HepG2 (cell line): Measurements from ENCODE around the gene PPP1R13L. TPM values are rescaled to one million over a fixed set of nuclear protein-coding genes. Genes with fewer than 3 reads are reported as not detected.

Experiments
- EP300 ChIP-seq, 3 experiments: sonication (generic) in 1 of 3; formaldehyde crosslinking in 1 of 3; IDR thresholded peaks; 2 replicates each; pipeline versions ENCODE4 v1.5.1 to v1.6.1; 2011 to 2020; ENCODE audit warnings: low read depth in 2 of 3, low read length in 2 of 3, borderline replicate concordance in 1 of 3, improper control_type of control experiment in 1 of 3, mild to moderate bottlenecking in 1 of 3, missing genetic modification reagents in 1 of 3, moderate library complexity in 1 of 3
- IKZF4 ChIP-seq: sonication (generic); formaldehyde crosslinking; IDR thresholded peaks from 2 replicates; pipeline ENCODE4 v1.5.1; 2020; ENCODE audit warnings: borderline replicate concordance, mild to moderate bottlenecking, low read depth, missing genetic modification reagents; ENCODE audit errors: not compliant biosample characterization
- MLLT10 ChIP-seq: sonication (generic); formaldehyde crosslinking; IDR thresholded peaks from 2 replicates; pipeline ENCODE4 v1.4.0; 2020; ENCODE audit warnings: missing genetic modification reagents
- MTF1 ChIP-seq: sonication (generic); formaldehyde crosslinking; IDR thresholded peaks from 2 replicates; pipeline ENCODE4 v1.5.0; 2020; ENCODE audit warnings: missing genetic modification reagents
- NR2F2 ChIP-seq: IDR thresholded peaks from 2 replicates; pipeline ENCODE4 v1.6.1; 2012; ENCODE audit warnings: low read depth, inconsistent platforms, borderline replicate concordance
- SIX4 ChIP-seq: sonication (generic); formaldehyde crosslinking; IDR thresholded peaks from 2 replicates; pipeline ENCODE4 v1.4.0; 2020; ENCODE audit warnings: missing genetic modification reagents
- SKIL ChIP-seq: sonication (generic); formaldehyde crosslinking; IDR thresholded peaks from 2 replicates; pipeline ENCODE4 v1.8.0; 2022; ENCODE audit warnings: missing genetic modification reagents, mild to moderate bottlenecking, moderate library complexity, borderline replicate concordance
- ZKSCAN1 ChIP-seq: fragments of 150-350 bp; IDR thresholded peaks from 2 replicates; pipeline ENCODE4 v1.6.1; 2014; ENCODE audit warnings: low read length
- ZNF34 ChIP-seq: sonication (generic); formaldehyde crosslinking; IDR thresholded peaks from 2 replicates; pipeline ENCODE4 v1.4.0; 2020; ENCODE audit warnings: mild to moderate bottlenecking, missing genetic modification reagents, borderline replicate concordance
- ZNF350 ChIP-seq: sonication (generic); formaldehyde crosslinking; IDR thresholded peaks from 2 replicates; pipeline ENCODE4 v1.4.0; 2020; ENCODE audit warnings: mild to moderate bottlenecking, low read depth, missing genetic modification reagents, borderline replicate concordance
- ZNF691 ChIP-seq: sonication (generic); formaldehyde crosslinking; IDR thresholded peaks from 2 replicates; pipeline ENCODE4 v1.4.0; 2020; ENCODE audit warnings: missing genetic modification reagents, low read depth, mild to moderate bottlenecking, borderline replicate concordance
- ZNF776 ChIP-seq: sonication (generic); formaldehyde crosslinking; IDR thresholded peaks from 2 replicates; pipeline ENCODE4 v1.4.0; 2020; ENCODE audit warnings: mild to moderate bottlenecking, missing genetic modification reagents
- ZSCAN30 ChIP-seq: sonication (generic); formaldehyde crosslinking; IDR thresholded peaks from 2 replicates; pipeline ENCODE4 v1.5.0; 2020; ENCODE audit warnings: mild to moderate bottlenecking, missing genetic modification reagents
- polyA plus RNA-seq, 8 experiments: library from polyadenylated mRNA; depleted of rRNA in 3 of 8; stranded (reverse) in 7 of 8; unstranded in 1 of 8; fragments of >200 nt; fragmentation: Illumina TruSeq in 4 of 8; extraction: Trizol in 4 of 8; gene quantifications; 2 replicates each; pipeline versions ENCODE4 v1.2.1 to v1.2.3, GENCODE V29; 2011 to 2016; ENCODE audit warnings: low read depth in 4 of 8, missing spikeins in 1 of 8, mixed read lengths in 1 of 8; ENCODE audit not compliant: insufficient read depth in 1 of 8
- total RNA-seq, 5 experiments: library from RNA; depleted of rRNA; stranded (reverse); fragments of >200 nt; fragmentation: Illumina TruSeq; extraction: Trizol; gene quantifications; 2 replicates each; pipeline ENCODE4 v1.2.3, GENCODE V29; 2016; ENCODE audit warnings: low read depth in 1 of 5
- TF ChIP-seq, protein P1 (sequence below): sonication (generic); formaldehyde crosslinking; IDR thresholded peaks from 2 replicates; pipeline ENCODE4 v1.5.1; 2020; ENCODE audit warnings: missing genetic modification reagents, mild to moderate bottlenecking, borderline replicate concordance
- TF ChIP-seq, protein P2 (sequence below): sonication (generic); formaldehyde crosslinking; IDR thresholded peaks from 2 replicates; pipeline ENCODE4 v1.4.0; 2020; ENCODE audit warnings: mild to moderate bottlenecking, missing genetic modification reagents
- TF ChIP-seq, protein P3 (sequence below): IDR thresholded peaks from 2 replicates; pipeline ENCODE4 v1.6.1; 2016; ENCODE audit warnings: missing compliant biosample characterization, missing genetic modification reagents, borderline replicate concordance
- TF ChIP-seq, protein P4 (sequence below): fragments of 450-650 bp; IDR thresholded peaks from 2 replicates; pipeline ENCODE4 v1.6.1; 2017; ENCODE audit warnings: mild to moderate bottlenecking

Gene PPP1R13L
- total and polyA plus RNA-seq, 2 of the 13 experiments (the other 11 are each of a cell fraction or from before 2014, with no cell fraction given), result 1.3 to 6.6 TPM

GRCh38 chr19:45370410-45371204 lies 34.3 kb downstream of the PPP1R13L start, which contains the start of gene ERCC2 (continued):
- TF ChIP-seq ZNF34 (CRISPR knock-in tag) (no peak), ZNF350 (CRISPR knock-in tag) (no peak), MTF1 (CRISPR knock-in tag) (no peak), ZSCAN30 (CRISPR knock-in tag) (no peak), ZNF776 (CRISPR knock-in tag) (no peak), ZKSCAN1 (no peak), MLLT10 (CRISPR knock-in tag) (no peak), ZNF691 (CRISPR knock-in tag) (no peak), IKZF4 (CRISPR knock-in tag) (no peak), SIX4 (no peak), EP300 (IDR thresholded peaks at IDR 0.05; ENCODE audit: low read depth in 2 of 2, low read length in 2 of 2) (no peak), EP300 (CRISPR knock-in tag; IDR thresholded peaks at IDR 0.05; ENCODE audit: borderline replicate concordance) (no peak), NR2F2 (no peak), SKIL (no peak)
- TF ChIP-seq, protein P1, sequence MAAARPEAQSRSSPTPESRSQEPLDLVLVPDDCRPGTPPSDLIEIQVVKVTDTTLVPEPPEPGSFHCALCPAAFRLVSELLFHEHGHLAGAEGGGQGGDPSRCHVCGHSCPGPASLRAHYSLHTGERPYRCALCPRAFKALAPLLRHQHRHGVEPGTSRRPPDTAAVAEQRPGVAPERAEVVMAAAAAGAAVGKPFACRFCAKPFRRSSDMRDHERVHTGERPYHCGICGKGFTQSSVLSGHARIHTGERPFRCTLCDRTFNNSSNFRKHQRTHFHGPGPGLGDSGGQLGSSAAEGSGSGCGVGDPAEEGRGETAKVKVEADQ (CRISPR knock-in tag), result no peak
- TF ChIP-seq, protein P2, sequence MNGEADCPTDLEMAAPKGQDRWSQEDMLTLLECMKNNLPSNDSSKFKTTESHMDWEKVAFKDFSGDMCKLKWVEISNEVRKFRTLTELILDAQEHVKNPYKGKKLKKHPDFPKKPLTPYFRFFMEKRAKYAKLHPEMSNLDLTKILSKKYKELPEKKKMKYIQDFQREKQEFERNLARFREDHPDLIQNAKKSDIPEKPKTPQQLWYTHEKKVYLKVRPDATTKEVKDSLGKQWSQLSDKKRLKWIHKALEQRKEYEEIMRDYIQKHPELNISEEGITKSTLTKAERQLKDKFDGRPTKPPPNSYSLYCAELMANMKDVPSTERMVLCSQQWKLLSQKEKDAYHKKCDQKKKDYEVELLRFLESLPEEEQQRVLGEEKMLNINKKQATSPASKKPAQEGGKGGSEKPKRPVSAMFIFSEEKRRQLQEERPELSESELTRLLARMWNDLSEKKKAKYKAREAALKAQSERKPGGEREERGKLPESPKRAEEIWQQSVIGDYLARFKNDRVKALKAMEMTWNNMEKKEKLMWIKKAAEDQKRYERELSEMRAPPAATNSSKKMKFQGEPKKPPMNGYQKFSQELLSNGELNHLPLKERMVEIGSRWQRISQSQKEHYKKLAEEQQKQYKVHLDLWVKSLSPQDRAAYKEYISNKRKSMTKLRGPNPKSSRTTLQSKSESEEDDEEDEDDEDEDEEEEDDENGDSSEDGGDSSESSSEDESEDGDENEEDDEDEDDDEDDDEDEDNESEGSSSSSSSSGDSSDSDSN, result no peak
- TF ChIP-seq, protein P3, sequence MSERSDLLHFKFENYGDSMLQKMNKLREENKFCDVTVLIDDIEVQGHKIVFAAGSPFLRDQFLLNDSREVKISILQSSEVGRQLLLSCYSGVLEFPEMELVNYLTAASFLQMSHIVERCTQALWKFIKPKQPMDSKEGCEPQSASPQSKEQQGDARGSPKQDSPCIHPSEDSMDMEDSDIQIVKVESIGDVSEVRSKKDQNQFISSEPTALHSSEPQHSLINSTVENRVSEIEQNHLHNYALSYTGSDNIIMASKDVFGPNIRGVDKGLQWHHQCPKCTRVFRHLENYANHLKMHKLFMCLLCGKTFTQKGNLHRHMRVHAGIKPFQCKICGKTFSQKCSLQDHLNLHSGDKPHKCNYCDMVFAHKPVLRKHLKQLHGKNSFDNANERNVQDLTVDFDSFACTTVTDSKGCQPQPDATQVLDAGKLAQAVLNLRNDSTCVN (CRISPR knock-in tag), result no peak
- TF ChIP-seq, protein P4, sequence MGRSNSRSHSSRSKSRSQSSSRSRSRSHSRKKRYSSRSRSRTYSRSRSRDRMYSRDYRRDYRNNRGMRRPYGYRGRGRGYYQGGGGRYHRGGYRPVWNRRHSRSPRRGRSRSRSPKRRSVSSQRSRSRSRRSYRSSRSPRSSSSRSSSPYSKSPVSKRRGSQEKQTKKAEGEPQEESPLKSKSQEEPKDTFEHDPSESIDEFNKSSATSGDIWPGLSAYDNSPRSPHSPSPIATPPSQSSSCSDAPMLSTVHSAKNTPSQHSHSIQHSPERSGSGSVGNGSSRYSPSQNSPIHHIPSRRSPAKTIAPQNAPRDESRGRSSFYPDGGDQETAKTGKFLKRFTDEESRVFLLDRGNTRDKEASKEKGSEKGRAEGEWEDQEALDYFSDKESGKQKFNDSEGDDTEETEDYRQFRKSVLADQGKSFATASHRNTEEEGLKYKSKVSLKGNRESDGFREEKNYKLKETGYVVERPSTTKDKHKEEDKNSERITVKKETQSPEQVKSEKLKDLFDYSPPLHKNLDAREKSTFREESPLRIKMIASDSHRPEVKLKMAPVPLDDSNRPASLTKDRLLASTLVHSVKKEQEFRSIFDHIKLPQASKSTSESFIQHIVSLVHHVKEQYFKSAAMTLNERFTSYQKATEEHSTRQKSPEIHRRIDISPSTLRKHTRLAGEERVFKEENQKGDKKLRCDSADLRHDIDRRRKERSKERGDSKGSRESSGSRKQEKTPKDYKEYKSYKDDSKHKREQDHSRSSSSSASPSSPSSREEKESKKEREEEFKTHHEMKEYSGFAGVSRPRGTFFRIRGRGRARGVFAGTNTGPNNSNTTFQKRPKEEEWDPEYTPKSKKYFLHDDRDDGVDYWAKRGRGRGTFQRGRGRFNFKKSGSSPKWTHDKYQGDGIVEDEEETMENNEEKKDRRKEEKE, result no peak
